HG03097 (cell line): ENCODE measurements around the gene VSIG4.

Source experiments
- ATAC-seq: cut with Tn5 transposase; IDR thresholded peaks from one replicate; pipeline ENCODE4 v1.9.1; 2021; ENCODE audit not compliant: unreplicated experiment, low FRiP score

VSIG4 gene

GRCh38 chrX:66024570-66024969, 15.3 kb downstream of the VSIG4 start:
- ATAC-seq = no peak

GRCh38 chrX:66024092-66024467, 15.8 kb downstream of the VSIG4 start:
- ATAC-seq = no peak

- ATAC-seq = no peak
Measured at GRCh38 chrX:66023385-66024091, 16.3 kb downstream of the VSIG4 start.

- ATAC-seq = no peak
Measured at GRCh38 chrX:66022632-66023384, 17.1 kb downstream of the VSIG4 start.

GRCh38 chrX:66021765-66022631, 17.9 kb downstream of the VSIG4 start:
- ATAC-seq = no peak

- no peak for ATAC-seq
Measured at GRCh38 chrX:66021401-66021764, 18.5 kb downstream of the VSIG4 start.

GRCh38 chrX:66020631-66021334, 19.1 kb downstream of the VSIG4 start:
- ATAC-seq = no peak

GRCh38 chrX:66019974-66020373, 19.9 kb downstream of the VSIG4 start:
- ATAC-seq = no peak

- no peak for ATAC-seq
Measured at GRCh38 chrX:66019310-66019652, 20.6 kb downstream of the VSIG4 start.

GRCh38 chrX:66018585-66019309, 21.1 kb downstream of the VSIG4 start:
- no peak for ATAC-seq

- ATAC-seq = no peak
Measured at GRCh38 chrX:66017659-66018170, 22.2 kb downstream of the VSIG4 start.

- ATAC-seq = no peak
Measured at GRCh38 chrX:66016905-66017658, 22.8 kb downstream of the VSIG4 start.

GRCh38 chrX:66015900-66016689, 23.8 kb downstream of the VSIG4 start:
- ATAC-seq = peak; percentile 23

GRCh38 chrX:66015152-66015831, 24.6 kb downstream of the VSIG4 start:
- peak; percentile 36 for ATAC-seq

GRCh38 chrX:66014556-66014955, 25.3 kb downstream of the VSIG4 start:
- no peak for ATAC-seq

GRCh38 chrX:66014084-66014483, 25.8 kb downstream of the VSIG4 start:
- no peak for ATAC-seq

GRCh38 chrX:66013194-66013816, 26.6 kb downstream of the VSIG4 start:
- ATAC-seq = no peak
